A549 (cell line): ENCODE measurements around the gene FRS3. TPM values are rescaled to one million over a fixed set of nuclear protein-coding genes. Genes with fewer than 3 reads are reported as not detected.

ENCODE experiments used
- ATAC-seq, 2 experiments: fragments of 200-7000 bp in 1 of 2; fragments of >200 bp in 1 of 2; cut with Nextera tagmentation in 1 of 2; cut with Tn5 transposase in 1 of 2; 3 replicates each; pipeline versions ENCODE4 v1.8.0 to v1.9.1; 2018 to 2020; ENCODE audit warnings: mild to moderate bottlenecking in 1 of 2, moderate library complexity in 1 of 2
- CTCF ChIA-PET: fragments of 300-600 bp; sonication (Branson Sonifier 250); formaldehyde crosslinking; extraction: SDS; loops from one replicate; lab custom pipeline; 2021; ENCODE audit warnings: antibody characterized with exemption, inconsistent platforms; lab: Yijun Ruan, JAX
- POLR2A ChIA-PET: fragments of 350-600 bp; formaldehyde crosslinking; extraction: SDS; loops from one replicate; lab custom pipeline; 2021; ENCODE audit warnings: antibody characterized with exemption, inconsistent platforms; lab: Yijun Ruan, JAX
- DNase-seq, 2 experiments: peaks; one replicate each; pipeline versions ENCODE4 v3.0.0 to v3.0.0-alpha.2; 2011 to 2016; ENCODE audit warnings: low read depth in 1 of 2, low spot score in 1 of 2
- FAIRE-seq: peaks from 2 replicates; lab custom pipeline; 2011; peaks lifted over from hg19 to GRCh38; lab: Jason Lieb, UNC
- H3K27ac ChIP-seq, 2 experiments: fragments of >200 bp; sonication (Bioruptor Twin); formaldehyde crosslinking; 3 replicates each; pipeline ENCODE4 v1.5.1; 2016 to 2017
- H3K4me1 ChIP-seq: fragments of >200 bp; sonication (Bioruptor Twin); formaldehyde crosslinking; 3 replicates; pipeline ENCODE4 v1.6.1; 2016
- H3K4me2 ChIP-seq: fragments of >200 bp; sonication (Bioruptor Twin); formaldehyde crosslinking; 3 replicates; pipeline ENCODE4 v1.6.1; 2016
- H3K4me3 ChIP-seq: fragments of >200 bp; sonication (Bioruptor Twin); formaldehyde crosslinking; 3 replicates; pipeline ENCODE4 v1.5.1; 2016
- H3K9me3 ChIP-seq: fragments of >200 bp; sonication (Bioruptor Twin); formaldehyde crosslinking; 3 replicates; pipeline ENCODE4 v1.6.1; 2016
- BHLHE40 ChIP-seq: IDR thresholded peaks from 2 replicates; pipeline ENCODE4 v1.6.1; 2012; ENCODE audit warnings: low read depth, low read length, inconsistent platforms
- CBX2 ChIP-seq: fragments of 200-600 bp; sonication (generic); IDR thresholded peaks from 2 replicates; pipeline ENCODE4 v1.6.1; 2016; ENCODE audit warnings: low read depth, mild to moderate bottlenecking, borderline replicate concordance
- EP300 ChIP-seq, 2 experiments: fragments of >200 bp; sonication (Bioruptor Twin); formaldehyde crosslinking; IDR thresholded peaks; 2 replicates in 1 of 2; 3 replicates in 1 of 2; pipeline ENCODE4 v1.6.1; 2016 to 2017
- HEYL ChIP-seq: fragments of 250-450 bp; sonication (Bioruptor Pico); IDR thresholded peaks from 2 replicates; pipeline ENCODE4 v1.8.0; 2021; ENCODE audit warnings: mild to moderate bottlenecking, moderate library complexity
- HOXA7 ChIP-seq: fragments of 250-450 bp; sonication (Bioruptor Pico); IDR thresholded peaks from 2 replicates; pipeline ENCODE4 v1.5.0; 2020; ENCODE audit warnings: mild to moderate bottlenecking, moderate library complexity
- KDM5A ChIP-seq: fragments of 200-600 bp; sonication (generic); IDR thresholded peaks from 2 replicates; pipeline ENCODE4 v1.6.1; 2016; ENCODE audit warnings: antibody characterized with exemption, mild to moderate bottlenecking
- MAZ ChIP-seq: fragments of 150-350 bp; IDR thresholded peaks from 2 replicates; pipeline ENCODE4 v1.6.1; 2014; ENCODE audit warnings: antibody characterized with exemption, low read depth, low read length, borderline replicate concordance
- NFE2L2 ChIP-seq: fragments of 150-350 bp; conservative IDR thresholded peaks from 2 replicates; pipeline ENCODE4 v1.6.1; 2014; ENCODE audit warnings: low read length
- NR3C1 ChIP-seq: fragments of >200 bp; sonication (Bioruptor Twin); formaldehyde crosslinking; IDR thresholded peaks from 3 replicates; pipeline ENCODE4 v1.6.1; 2017
- PHF8 ChIP-seq: fragments of 200-600 bp; sonication (generic); IDR thresholded peaks from 2 replicates; pipeline ENCODE4 v1.6.1; 2016; ENCODE audit warnings: low read depth, mild to moderate bottlenecking, antibody characterized with exemption, moderate library complexity, borderline replicate concordance
- POLR2A ChIP-seq: IDR thresholded peaks from 2 replicates; pipeline ENCODE4 v1.6.1; 2012; ENCODE audit warnings: mild to moderate bottlenecking, low read length
- RAD21 ChIP-seq, 2 experiments: fragments of >200 bp in 1 of 2; sonication (Bioruptor Twin) in 1 of 2; formaldehyde crosslinking in 1 of 2; IDR thresholded peaks in 1 of 2; conservative IDR thresholded peaks in 1 of 2; 2 replicates in 1 of 2; 3 replicates in 1 of 2; pipeline ENCODE4 v1.6.1; 2012 to 2018; ENCODE audit warnings: inconsistent platforms in 1 of 2
- RARB ChIP-seq: fragments of 250-450 bp; sonication (Bioruptor Pico); IDR thresholded peaks from 2 replicates; pipeline ENCODE4 v1.8.0; 2021; ENCODE audit warnings: mild to moderate bottlenecking, moderate library complexity
- RCOR1 ChIP-seq: fragments of 150-350 bp; IDR thresholded peaks from 2 replicates; pipeline ENCODE4 v1.6.1; 2014; ENCODE audit warnings: antibody characterized with exemption, low read length, low read depth
- RFX5 ChIP-seq: fragments of 450-650 bp; IDR thresholded peaks from 2 replicates; pipeline ENCODE4 v1.7.1; 2014; ENCODE audit warnings: antibody characterized with exemption, mild to moderate bottlenecking, moderate library complexity
- SMC3 ChIP-seq: fragments of >200 bp; sonication (Bioruptor Twin); formaldehyde crosslinking; IDR thresholded peaks from 3 replicates; pipeline ENCODE4 v1.6.1; 2018; ENCODE audit warnings: inconsistent platforms
- ZC3H11A ChIP-seq: fragments of 450-650 bp; IDR thresholded peaks from 2 replicates; pipeline ENCODE4 v1.6.1; 2014; ENCODE audit warnings: antibody characterized with exemption, mild to moderate bottlenecking
- WGBS: methylation state at CpG from one replicate; pipeline ENCODE4 v1.1.6; 2017; ENCODE audit errors: missing lambda C conversion rate; 5-methylcytosine and 5-hydroxymethylcytosine counted together
- polyA plus RNA-seq, 4 experiments: library from polyadenylated mRNA; depleted of rRNA in 3 of 4; stranded (reverse); fragments of >200 nt; fragmentation: RNase III in 1 of 4; extraction: RNeasy Plus Mini Kit Qiagen cat#74134 plus additional on column Dnase treatment in 1 of 4; gene quantifications; 2 replicates in 3 of 4; 3 replicates in 1 of 4; pipeline ENCODE4 v1.2.3, GENCODE V29; 2011 to 2017
- TF ChIP-seq, protein P1 (sequence below): IDR thresholded peaks from 2 replicates; pipeline ENCODE4 v1.6.1; 2012
- TF ChIP-seq, protein P2 (sequence below): IDR thresholded peaks from 2 replicates; pipeline ENCODE4 v1.6.1; 2012
- TF ChIP-seq, protein P3 (sequence below): fragments of 250-450 bp; sonication (Bioruptor Pico); IDR thresholded peaks from 2 replicates; pipeline ENCODE4 v1.5.0; 2021; ENCODE audit warnings: mild to moderate bottlenecking, moderate library complexity, borderline replicate concordance
- TF ChIP-seq, protein P4 (sequence below): fragments of 250-450 bp; sonication (Bioruptor Pico); IDR thresholded peaks from 2 replicates; pipeline ENCODE4 v1.5.0; 2020; ENCODE audit warnings: low read depth, mild to moderate bottlenecking, moderate library complexity
- TF ChIP-seq, protein P5 (sequence below): fragments of 200-600 bp; sonication (generic); IDR thresholded peaks from 2 replicates; pipeline ENCODE4 v1.6.1; 2016; ENCODE audit warnings: antibody characterized with exemption, mild to moderate bottlenecking, moderate library complexity

Gene FRS3
- polyA plus RNA-seq, 2 of the 4 experiments (the other 2 are of a cell fraction), result 1.9 to 2.0 TPM

DNA sequence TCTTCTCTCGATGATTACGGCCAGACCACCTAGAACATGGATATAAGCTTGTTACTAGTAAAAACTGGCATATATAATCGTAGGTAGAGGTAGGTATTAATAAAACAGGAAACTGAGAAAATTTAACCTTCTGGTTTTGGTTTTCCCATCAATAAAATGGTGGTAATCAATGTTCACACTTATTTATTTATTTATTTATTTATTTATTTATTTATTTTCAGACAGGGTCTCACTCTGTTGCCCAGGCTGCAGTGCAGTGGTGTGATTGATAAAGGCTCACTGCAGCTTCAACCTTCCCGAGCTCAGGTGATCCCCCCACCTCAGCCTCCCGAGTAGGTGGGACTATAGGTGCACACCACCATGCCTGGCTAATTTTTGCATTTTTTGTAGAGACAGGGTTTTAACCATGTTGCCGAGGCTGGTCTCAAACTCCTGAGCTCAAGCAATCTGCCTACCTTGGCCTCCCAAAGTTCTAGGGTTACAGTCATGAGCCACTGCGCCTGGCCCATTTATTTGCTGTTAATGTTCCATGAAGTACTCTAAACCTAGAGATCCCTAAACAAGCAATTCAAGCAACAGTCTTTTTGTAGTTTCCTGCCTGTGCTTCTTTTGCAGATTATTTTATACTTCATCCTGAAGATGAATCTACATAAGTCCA, 19.3 kb upstream of the FRS3 start:
- no peak for DNase-seq
- H3K4me1 ChIP-seq, result 0 out of 3 replicates have a peak, but pooled peaks cover 3% of the 10 kb centered on the region
- H3K4me3 ChIP-seq, result no peak overlapping the region
- ChIA-PET CTCF (interaction anchor here (0.7 to 4.0 kb wide), 7 partner anchors 8 to 243 kb away, joined by 4 to 70 read pairs (median 21); partner anchors contain the start of genes BYSL, MED20 and TOMM6), POLR2A (no interaction called here)
- no peaks in the 10 kb centered on the region for H3K9me3 ChIP-seq
- WGBS, result 85% methylated on average over 7 of the region's 7 CpGs
- TF ChIP-seq ZC3H11A, result peak; percentile 31; the same call in 1 of the 2 replicates
- TF ChIP-seq RARB (CRISPR knock-in tag), result no peak
- TF ChIP-seq, protein P1, sequence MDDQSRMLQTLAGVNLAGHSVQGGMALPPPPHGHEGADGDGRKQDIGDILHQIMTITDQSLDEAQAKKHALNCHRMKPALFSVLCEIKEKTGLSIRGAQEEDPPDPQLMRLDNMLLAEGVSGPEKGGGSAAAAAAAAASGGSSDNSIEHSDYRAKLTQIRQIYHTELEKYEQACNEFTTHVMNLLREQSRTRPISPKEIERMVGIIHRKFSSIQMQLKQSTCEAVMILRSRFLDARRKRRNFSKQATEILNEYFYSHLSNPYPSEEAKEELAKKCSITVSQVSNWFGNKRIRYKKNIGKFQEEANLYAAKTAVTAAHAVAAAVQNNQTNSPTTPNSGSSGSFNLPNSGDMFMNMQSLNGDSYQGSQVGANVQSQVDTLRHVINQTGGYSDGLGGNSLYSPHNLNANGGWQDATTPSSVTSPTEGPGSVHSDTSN, result no peak
- no peak for TF ChIP-seq NR3C1
- no peak for TF ChIP-seq BHLHE40
- no peak for TF ChIP-seq RCOR1
- TF ChIP-seq MAZ, result no peak
- TF ChIP-seq NFE2L2, result no peak
- TF ChIP-seq KDM5A, result no peak
- TF ChIP-seq, all 56 proteins: peak for 1
- Histone ChIP-seq H3K27ac (no peak overlapping the region), H3K4me2 (no peak overlapping the region)
- FAIRE-seq (no peak), ATAC-seq (no peak)

DNA sequence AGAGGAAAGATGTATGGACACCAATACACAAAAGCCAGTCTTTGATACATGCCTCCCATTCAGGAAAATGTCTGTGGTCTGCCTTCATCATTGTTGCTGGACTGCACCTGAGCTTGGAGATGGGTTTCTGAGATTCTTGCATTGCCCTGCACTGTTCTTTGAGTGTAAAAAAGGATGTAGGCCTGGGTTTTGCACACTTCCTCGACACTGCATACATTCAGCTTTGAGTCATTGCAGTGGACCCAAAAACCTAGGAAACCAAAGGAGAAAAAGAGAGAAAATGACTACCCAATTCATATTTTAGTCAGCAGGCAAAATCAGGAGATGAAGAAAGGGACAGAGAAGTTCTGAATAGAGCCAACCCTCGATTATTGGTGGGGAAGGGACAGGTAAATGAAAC, 16.8 kb upstream of the FRS3 start:
- POLR2A ChIA-PET, result no interaction called here
- Histone ChIP-seq H3K4me2 (no peak overlapping the region), H3K4me3 (no peak overlapping the region), H3K4me1 (0 out of 3 replicates have a peak, but pooled peaks cover under 1% of the 10 kb centered on the region), H3K27ac (no peak overlapping the region), H3K9me3 (no peaks in the 10 kb centered on the region)
- whole genome bisulfite sequencing, result 52% methylated on average over 2 of the region's 2 CpGs
- TF ChIP-seq HOXA7 (CRISPR knock-in tag) (no peak), CBX2 (no peak), EP300 (IDR thresholded peaks at IDR 0.05) (no peak)
- TF ChIP-seq, protein P2, sequence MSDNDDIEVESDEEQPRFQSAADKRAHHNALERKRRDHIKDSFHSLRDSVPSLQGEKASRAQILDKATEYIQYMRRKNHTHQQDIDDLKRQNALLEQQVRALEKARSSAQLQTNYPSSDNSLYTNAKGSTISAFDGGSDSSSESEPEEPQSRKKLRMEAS, result no peak
- CTCF ChIA-PET, result interaction anchor here (1.1 to 3.9 kb wide), 3 partner anchors 9 to 247 kb away, joined by 3 to 21 read pairs (median 15); partner anchors contain the start of gene TOMM6
- ATAC-seq (no peak), FAIRE-seq (no peak), DNase-seq (no peak)

DNA sequence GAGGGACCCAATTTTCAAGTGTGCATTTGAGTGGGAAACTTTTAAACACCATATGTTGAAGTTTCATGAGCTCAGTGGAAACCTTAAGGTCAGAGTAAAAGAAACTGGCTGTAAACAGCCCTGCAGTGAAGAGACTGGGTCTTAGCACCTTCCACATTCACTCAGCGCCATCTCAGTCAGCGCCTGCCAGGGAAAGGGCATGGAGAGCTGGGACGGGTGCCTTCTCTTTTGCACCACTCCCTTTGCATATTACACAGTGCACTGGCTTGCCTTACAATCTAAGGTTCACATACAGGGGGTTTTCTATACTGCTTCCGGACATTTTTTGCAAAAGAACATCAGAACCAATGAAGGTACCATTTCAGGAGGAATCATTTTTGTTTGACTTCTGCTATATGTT, 12.3 kb upstream of the FRS3 start:
- DNase-seq, result no peak
- ATAC-seq, result no peak
- Histone ChIP-seq H3K4me2 (no peak overlapping the region), H3K27ac (no peak overlapping the region), H3K4me1 (peaks cover 9% of the 10 kb centered on the region)
- WGBS, result 91% methylated on average over 4 of the region's 4 CpGs
- TF ChIP-seq HEYL (CRISPR knock-in tag), result no peak
- TF ChIP-seq, protein P1, result no peak
- no peak for TF ChIP-seq RCOR1
- no peak for TF ChIP-seq SMC3
- TF ChIP-seq, protein P3, sequence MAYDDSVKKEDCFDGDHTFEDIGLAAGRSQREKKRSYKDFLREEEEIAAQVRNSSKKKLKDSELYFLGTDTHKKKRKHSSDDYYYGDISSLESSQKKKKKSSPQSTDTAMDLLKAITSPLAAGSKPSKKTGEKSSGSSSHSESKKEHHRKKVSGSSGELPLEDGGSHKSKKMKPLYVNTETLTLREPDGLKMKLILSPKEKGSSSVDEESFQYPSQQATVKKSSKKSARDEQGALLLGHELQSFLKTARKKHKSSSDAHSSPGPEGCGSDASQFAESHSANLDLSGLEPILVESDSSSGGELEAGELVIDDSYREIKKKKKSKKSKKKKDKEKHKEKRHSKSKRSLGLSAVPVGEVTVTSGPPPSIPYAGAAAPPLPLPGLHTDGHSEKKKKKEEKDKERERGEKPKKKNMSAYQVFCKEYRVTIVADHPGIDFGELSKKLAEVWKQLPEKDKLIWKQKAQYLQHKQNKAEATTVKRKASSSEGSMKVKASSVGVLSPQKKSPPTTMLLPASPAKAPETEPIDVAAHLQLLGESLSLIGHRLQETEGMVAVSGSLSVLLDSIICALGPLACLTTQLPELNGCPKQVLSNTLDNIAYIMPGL (CRISPR knock-in tag), result no peak
- no peak for TF ChIP-seq PHF8
- TF ChIP-seq, protein P4, sequence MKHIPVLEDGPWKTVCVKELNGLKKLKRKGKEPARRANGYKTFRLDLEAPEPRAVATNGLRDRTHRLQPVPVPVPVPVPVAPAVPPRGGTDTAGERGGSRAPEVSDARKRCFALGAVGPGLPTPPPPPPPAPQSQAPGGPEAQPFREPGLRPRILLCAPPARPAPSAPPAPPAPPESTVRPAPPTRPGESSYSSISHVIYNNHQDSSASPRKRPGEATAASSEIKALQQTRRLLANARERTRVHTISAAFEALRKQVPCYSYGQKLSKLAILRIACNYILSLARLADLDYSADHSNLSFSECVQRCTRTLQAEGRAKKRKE (CRISPR knock-in tag), result no peak
- TF ChIP-seq RFX5, result no peak
- TF ChIP-seq, protein P5, sequence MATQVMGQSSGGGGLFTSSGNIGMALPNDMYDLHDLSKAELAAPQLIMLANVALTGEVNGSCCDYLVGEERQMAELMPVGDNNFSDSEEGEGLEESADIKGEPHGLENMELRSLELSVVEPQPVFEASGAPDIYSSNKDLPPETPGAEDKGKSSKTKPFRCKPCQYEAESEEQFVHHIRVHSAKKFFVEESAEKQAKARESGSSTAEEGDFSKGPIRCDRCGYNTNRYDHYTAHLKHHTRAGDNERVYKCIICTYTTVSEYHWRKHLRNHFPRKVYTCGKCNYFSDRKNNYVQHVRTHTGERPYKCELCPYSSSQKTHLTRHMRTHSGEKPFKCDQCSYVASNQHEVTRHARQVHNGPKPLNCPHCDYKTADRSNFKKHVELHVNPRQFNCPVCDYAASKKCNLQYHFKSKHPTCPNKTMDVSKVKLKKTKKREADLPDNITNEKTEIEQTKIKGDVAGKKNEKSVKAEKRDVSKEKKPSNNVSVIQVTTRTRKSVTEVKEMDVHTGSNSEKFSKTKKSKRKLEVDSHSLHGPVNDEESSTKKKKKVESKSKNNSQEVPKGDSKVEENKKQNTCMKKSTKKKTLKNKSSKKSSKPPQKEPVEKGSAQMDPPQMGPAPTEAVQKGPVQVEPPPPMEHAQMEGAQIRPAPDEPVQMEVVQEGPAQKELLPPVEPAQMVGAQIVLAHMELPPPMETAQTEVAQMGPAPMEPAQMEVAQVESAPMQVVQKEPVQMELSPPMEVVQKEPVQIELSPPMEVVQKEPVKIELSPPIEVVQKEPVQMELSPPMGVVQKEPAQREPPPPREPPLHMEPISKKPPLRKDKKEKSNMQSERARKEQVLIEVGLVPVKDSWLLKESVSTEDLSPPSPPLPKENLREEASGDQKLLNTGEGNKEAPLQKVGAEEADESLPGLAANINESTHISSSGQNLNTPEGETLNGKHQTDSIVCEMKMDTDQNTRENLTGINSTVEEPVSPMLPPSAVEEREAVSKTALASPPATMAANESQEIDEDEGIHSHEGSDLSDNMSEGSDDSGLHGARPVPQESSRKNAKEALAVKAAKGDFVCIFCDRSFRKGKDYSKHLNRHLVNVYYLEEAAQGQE, result no peak
- no peak for TF ChIP-seq POLR2A
- no peak for TF ChIP-seq RAD21 (conservative IDR thresholded peaks at IDR 0.05 in 1 of 2, IDR thresholded peaks at IDR 0.05 in 1 of 2)
- no peak for TF ChIP-seq NR3C1
- TF ChIP-seq, all 56 proteins: peak for 0
- Histone ChIP-seq H3K9me3 (no peaks in the 10 kb centered on the region), H3K4me3 (no peak overlapping the region)
- FAIRE-seq, result no peak
- ChIA-PET POLR2A (interaction anchor here (1.7 kb wide), 1 partner anchor 9 kb away, joined by 3 read pairs; no protein-coding TSS in a partner anchor), CTCF (interaction anchor here (0.6 to 2.0 kb wide), 4 partner anchors 9 to 263 kb away, joined by 3 to 18 read pairs (median 4); no protein-coding TSS in a partner anchor)
